Thymus (tissue), 11 donors: Measurements from ENCODE around the gene PVR. TPM values are rescaled to one million over a fixed set of nuclear protein-coding genes. Genes with fewer than 3 reads are reported as not detected.

ENCODE experiments used
- DNase-seq, 9 donors: peaks; one replicate each; pipeline ENCODE4 v3.0.0-alpha.2; 2013; ENCODE audit warnings: low spot score in 9 of 9, low read depth in 6 of 9, missing footprints in 1 of 9
- H3K27ac ChIP-seq, 2 donors: one replicate each; pipeline ENCODE4 v1.5.1; 2013; ENCODE audit warnings: control low read depth in 1 of 2, low read depth in 1 of 2, low read length in 1 of 2, mild to moderate bottlenecking in 1 of 2, moderate library complexity in 1 of 2
- H3K27me3 ChIP-seq, 2 donors: one replicate each; pipeline ENCODE4 v1.5.1; 2013; ENCODE audit warnings: low read length in 1 of 2; ENCODE audit not compliant: control insufficient read depth in 2 of 2, insufficient read depth in 1 of 2
- H3K36me3 ChIP-seq, 2 donors: one replicate each; pipeline ENCODE4 v1.5.1; 2013; ENCODE audit warnings: low read length in 1 of 2, mild to moderate bottlenecking in 1 of 2, moderate library complexity in 1 of 2; ENCODE audit not compliant: control insufficient read depth in 2 of 2, insufficient read depth in 2 of 2
- H3K4me1 ChIP-seq, 2 donors: one replicate each; pipeline ENCODE4 v1.5.1; 2013; ENCODE audit warnings: low read length in 2 of 2; ENCODE audit not compliant: control insufficient read depth in 2 of 2, insufficient read depth in 2 of 2
- H3K4me3 ChIP-seq, 2 donors: one replicate each; pipeline ENCODE4 v1.5.1; 2013; ENCODE audit warnings: low read length in 2 of 2, control low read depth in 1 of 2, mild to moderate bottlenecking in 1 of 2
- H3K9me3 ChIP-seq, 2 donors: one replicate each; pipeline ENCODE4 v1.5.1; 2013; ENCODE audit warnings: low read length in 1 of 2, mild to moderate bottlenecking in 1 of 2; ENCODE audit not compliant: control insufficient read depth in 2 of 2, insufficient read depth in 1 of 2
- WGBS: extraction: QIAGEN DNeasy Blood & Tissue Kit; methylation state at CpG from one replicate; pipeline ENCODE4 v1.1.7; 2013; 5-methylcytosine and 5-hydroxymethylcytosine counted together
- polyA plus RNA-seq: library from polyadenylated mRNA; stranded (reverse); fragments of 200-250 nt; gene quantifications from one replicate; pipeline ENCODE4 v1.2.3, GENCODE V29; 2013
- total RNA-seq: library from RNA; stranded (reverse); fragments of 120-200 nt; gene quantifications from one replicate; pipeline ENCODE4 v1.2.4, GENCODE V29; 2013
- donor health status: healthy.

PVR gene
- total and polyA plus RNA-seq, 2 donors, result 5.6 to 7.8 TPM

- H3K27me3 ChIP-seq, result peaks cover 0 to 4% of the 10 kb centered on the region in 2 donors
- no peak overlapping the region for H3K27ac ChIP-seq
- no peaks in the 10 kb centered on the region for H3K9me3 ChIP-seq
- peaks cover 0 to 16% of the 10 kb centered on the region in 2 donors for H3K4me1 ChIP-seq
- no peak overlapping the region for H3K4me3 ChIP-seq
- no peaks in the 10 kb centered on the region for H3K36me3 ChIP-seq
- DNase-seq, result peak in 1 of 9 donors; percentile 15
- WGBS, result 36% methylated on average over 22 of the region's 22 CpGs
Observed at GRCh38 chr19:44696939-44697669, 53.4 kb downstream of the PVR start.

GRCh38 chr19:44697670-44698034, 53.9 kb downstream of the PVR start:
- H3K9me3 ChIP-seq, result no peaks in the 10 kb centered on the region
- H3K4me1 ChIP-seq, result peaks cover 0 to 13% of the 10 kb centered on the region in 2 donors
- H3K27me3 ChIP-seq, result peaks cover 0 to 4% of the 10 kb centered on the region in 2 donors
- DNase-seq, result no peak
- no peak overlapping the region for H3K27ac ChIP-seq
- H3K36me3 ChIP-seq, result no peaks in the 10 kb centered on the region
- WGBS, result 89% methylated on average over 4 of the region's 4 CpGs
- no peak overlapping the region for H3K4me3 ChIP-seq

GRCh38 chr19:44698492-44699201, 54.9 kb downstream of the PVR start, which contains the start of gene CEACAM16:
TSS of gene CEACAM16 (plus strand) at chr19:44699151. CDS start at chr19:44701457, 2,306 bp downstream.
- no peak for DNase-seq
- Histone ChIP-seq H3K4me3 (no peak within 1 kb of the TSS), H3K27ac (no peak within 1 kb of the TSS), H3K36me3 (no peaks in the 10 kb centered on the region), H3K27me3 (peaks cover 0 to 4% of the 10 kb centered on the region in 2 donors), H3K4me1 (peaks cover 0 to 13% of the 10 kb centered on the region in 2 donors), H3K9me3 (no peaks in the 10 kb centered on the region)
- WGBS, result 96% methylated on average over 13 of the region's 13 CpGs

GRCh38 chr19:44700547-44700946, 56.8 kb downstream of the PVR start:
- no peak overlapping the region for H3K27ac ChIP-seq
- H3K9me3 ChIP-seq, result no peaks in the 10 kb centered on the region
- H3K27me3 ChIP-seq, result peaks cover 0 to 4% of the 10 kb centered on the region in 2 donors
- H3K4me3 ChIP-seq, result no peak overlapping the region
- H3K4me1 ChIP-seq, result peaks cover 0 to 13% of the 10 kb centered on the region in 2 donors
- 97% methylated on average over 5 of the region's 5 CpGs for WGBS
- no peak for DNase-seq
- H3K36me3 ChIP-seq, result no peaks in the 10 kb centered on the region

- H3K36me3 ChIP-seq, result no peaks in the 10 kb centered on the region
- H3K4me3 ChIP-seq, result no peak overlapping the region
- no peak overlapping the region for H3K27ac ChIP-seq
- 93% methylated on average over 15 of the region's 15 CpGs for WGBS
- peaks cover 0 to 13% of the 10 kb centered on the region in 2 donors for H3K4me1 ChIP-seq
- H3K27me3 ChIP-seq, result peaks cover 0 to 4% of the 10 kb centered on the region in 2 donors
- H3K9me3 ChIP-seq, result no peaks in the 10 kb centered on the region
- no peak for DNase-seq
Observed at GRCh38 chr19:44701228-44701627, 57.5 kb downstream of the PVR start.

GRCh38 chr19:44702551-44703176, 59.0 kb downstream of the PVR start:
- no peak for DNase-seq
- 93% methylated on average over 17 of the region's 17 CpGs for WGBS
- no peaks in the 10 kb centered on the region for H3K36me3 ChIP-seq
- H3K4me1 ChIP-seq, result peaks cover 0 to 4% of the 10 kb centered on the region in 2 donors
- no peaks in the 10 kb centered on the region for H3K9me3 ChIP-seq
- no peak overlapping the region for H3K27ac ChIP-seq
- no peaks in the 10 kb centered on the region for H3K27me3 ChIP-seq
- no peak overlapping the region for H3K4me3 ChIP-seq

- no peaks in the 10 kb centered on the region for H3K4me1 ChIP-seq
- DNase-seq, result no peak
- no peak overlapping the region for H3K27ac ChIP-seq
- no peaks in the 10 kb centered on the region for H3K36me3 ChIP-seq
- 95% methylated on average over 28 of the region's 28 CpGs for WGBS
- no peak overlapping the region for H3K4me3 ChIP-seq
- no peaks in the 10 kb centered on the region for H3K9me3 ChIP-seq
- no peaks in the 10 kb centered on the region for H3K27me3 ChIP-seq
Observed at GRCh38 chr19:44703336-44704078, 59.8 kb downstream of the PVR start.

- no peaks in the 10 kb centered on the region for H3K4me1 ChIP-seq
- no peaks in the 10 kb centered on the region for H3K9me3 ChIP-seq
- H3K27ac ChIP-seq, result no peak overlapping the region
- H3K36me3 ChIP-seq, result no peaks in the 10 kb centered on the region
- WGBS, result 93% methylated on average over 1 of the region's 1 CpG
- no peak for DNase-seq
- H3K4me3 ChIP-seq, result no peak overlapping the region
- H3K27me3 ChIP-seq, result no peaks in the 10 kb centered on the region
Observed at GRCh38 chr19:44704982-44705381, 61.3 kb downstream of the PVR start.
